Uterus (tissue), 4 donors: ENCODE results near the gene ELOVL7. TPM values are rescaled to one million over a fixed set of nuclear protein-coding genes. Genes with fewer than 3 reads are reported as not detected.

ENCODE experiments used
- DNase-seq, 2 donors: peaks; one replicate each; pipeline ENCODE4 v3.0.0-alpha.2; 2019 to 2020
- H3K27ac ChIP-seq, 2 donors: fragments of 200-600 bp; sonication (generic); 1 replicate in 1 of 2; 2 replicates in 1 of 2; pipeline ENCODE4 v1.5.1; 2016 to 2018
- H3K27me3 ChIP-seq, 2 donors: fragments of 200-600 bp; sonication (generic); one replicate each; pipeline ENCODE4 v1.5.1; 2018 to 2019; ENCODE audit warnings: control low read depth in 1 of 2
- H3K36me3 ChIP-seq, 2 donors: fragments of 200-600 bp; sonication (generic); one replicate each; pipeline ENCODE4 v1.5.1; 2019; ENCODE audit warnings: control low read depth in 1 of 2
- H3K4me1 ChIP-seq, 2 donors: fragments of 200-600 bp; sonication (generic); one replicate each; pipeline ENCODE4 v1.5.1; 2018 to 2019; ENCODE audit warnings: control low read depth in 1 of 2
- H3K4me3 ChIP-seq, 2 donors: fragments of 200-600 bp; sonication (generic); 1 replicate in 1 of 2; 2 replicates in 1 of 2; pipeline ENCODE4 v1.5.1; 2018 to 2019; ENCODE audit warnings: mild to moderate bottlenecking in 1 of 2
- H3K9me3 ChIP-seq, 2 donors: fragments of 200-600 bp; sonication (generic); one replicate each; pipeline ENCODE4 v1.5.1; 2019; ENCODE audit warnings: control low read depth in 1 of 2
- POLR2A ChIP-seq, 2 donors: fragments of 450-650 bp; IDR thresholded peaks; one replicate each; pipeline ENCODE4 v1.6.1; 2016; ENCODE audit warnings: antibody characterized with exemption in 2 of 2, mild to moderate bottlenecking in 1 of 2, moderate library complexity in 1 of 2
- intact Hi-C: fragments of 100-400 bp; cut with DNase I; formaldehyde crosslinking; loops from one replicate; pipeline ENCODE4 v1.15.1; 2023; ENCODE audit warnings: low total_unique reads
- total RNA-seq, 4 donors: library from RNA; depleted of rRNA in 3 of 4; stranded (reverse); fragments of >200 nt in 3 of 4; gene quantifications; one replicate each; pipeline versions ENCODE4 v1.1.0 to v1.2.4, GENCODE V29; 2014 to 2023
- TF ChIP-seq, protein P1 (sequence below), 4 experiments: fragments of 200-600 bp in 2 of 4; fragments of 450-650 bp in 2 of 4; sonication (generic) in 2 of 4; IDR thresholded peaks; one replicate each; pipeline ENCODE4 v1.5.1; 2016 to 2019; ENCODE audit warnings: antibody characterized with exemption in 4 of 4, mild to moderate bottlenecking in 2 of 4, moderate library complexity in 1 of 4
- donor health status: DM: yes; HTN: yes; CAD: no.

Gene ELOVL7
- total RNA-seq, 4 donors from 2014 or later = 1.3 to 8.2 (median 2.9) TPM

DNA sequence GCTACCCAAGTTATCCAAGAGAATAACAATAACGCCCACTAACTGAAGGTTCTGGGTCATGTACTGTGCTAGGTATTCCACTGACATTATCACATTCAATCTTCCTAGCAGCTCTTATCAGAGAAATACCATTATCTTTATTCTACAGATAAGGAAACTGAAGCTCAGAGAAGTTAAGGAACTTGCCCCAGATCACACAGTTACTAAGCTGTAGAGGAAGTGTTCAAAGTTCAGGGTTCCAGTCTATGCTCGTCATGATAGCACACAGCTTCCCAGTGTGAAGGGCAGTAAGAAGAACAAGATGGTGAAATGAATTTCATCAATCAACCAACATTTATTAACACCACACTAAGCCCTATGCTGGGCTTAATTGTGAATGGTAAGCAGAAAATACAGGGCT is 29.6 kb downstream of the ELOVL7 start:
- Histone ChIP-seq H3K36me3 (no peaks in the 10 kb centered on the region), H3K27me3 (no peaks in the 10 kb centered on the region), H3K4me1 (no peaks in the 10 kb centered on the region), H3K9me3 (no peaks in the 10 kb centered on the region), H3K27ac (no peak overlapping the region), H3K4me3 (no peak overlapping the region)
- TF ChIP-seq POLR2A (IDR thresholded peaks at IDR 0.05) = no peak
- intact Hi-C loops = no loop called here
- DNase-seq = no peak

DNA sequence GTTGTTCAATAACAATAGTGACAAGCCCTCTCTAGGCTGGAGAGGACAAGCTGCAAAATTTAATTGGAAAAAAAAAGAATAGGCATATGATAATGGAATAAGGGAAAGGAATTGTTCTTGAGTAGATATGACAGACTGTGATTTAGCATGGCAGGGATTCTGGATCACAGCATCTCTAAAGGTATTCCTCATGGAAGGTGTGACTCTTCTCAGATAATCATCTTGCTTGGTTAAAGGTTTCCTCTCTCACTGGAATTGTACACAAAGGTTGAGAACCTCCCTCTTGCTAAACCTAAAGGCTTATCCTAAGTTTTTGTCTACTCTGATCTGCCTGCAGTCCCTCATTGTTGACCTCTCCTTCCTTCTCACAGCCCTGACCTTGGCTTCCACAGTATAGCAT is 31.6 kb downstream of the ELOVL7 start:
- Histone ChIP-seq H3K4me1 (no peaks in the 10 kb centered on the region), H3K4me3 (no peak overlapping the region), H3K27ac (no peak overlapping the region), H3K36me3 (no peaks in the 10 kb centered on the region), H3K27me3 (no peaks in the 10 kb centered on the region), H3K9me3 (no peaks in the 10 kb centered on the region)
- intact Hi-C loops = no loop called here
- TF ChIP-seq, protein P1, sequence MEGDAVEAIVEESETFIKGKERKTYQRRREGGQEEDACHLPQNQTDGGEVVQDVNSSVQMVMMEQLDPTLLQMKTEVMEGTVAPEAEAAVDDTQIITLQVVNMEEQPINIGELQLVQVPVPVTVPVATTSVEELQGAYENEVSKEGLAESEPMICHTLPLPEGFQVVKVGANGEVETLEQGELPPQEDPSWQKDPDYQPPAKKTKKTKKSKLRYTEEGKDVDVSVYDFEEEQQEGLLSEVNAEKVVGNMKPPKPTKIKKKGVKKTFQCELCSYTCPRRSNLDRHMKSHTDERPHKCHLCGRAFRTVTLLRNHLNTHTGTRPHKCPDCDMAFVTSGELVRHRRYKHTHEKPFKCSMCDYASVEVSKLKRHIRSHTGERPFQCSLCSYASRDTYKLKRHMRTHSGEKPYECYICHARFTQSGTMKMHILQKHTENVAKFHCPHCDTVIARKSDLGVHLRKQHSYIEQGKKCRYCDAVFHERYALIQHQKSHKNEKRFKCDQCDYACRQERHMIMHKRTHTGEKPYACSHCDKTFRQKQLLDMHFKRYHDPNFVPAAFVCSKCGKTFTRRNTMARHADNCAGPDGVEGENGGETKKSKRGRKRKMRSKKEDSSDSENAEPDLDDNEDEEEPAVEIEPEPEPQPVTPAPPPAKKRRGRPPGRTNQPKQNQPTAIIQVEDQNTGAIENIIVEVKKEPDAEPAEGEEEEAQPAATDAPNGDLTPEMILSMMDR (IDR thresholded peaks at IDR 0.05) = no peak
- no peak for TF ChIP-seq POLR2A (IDR thresholded peaks at IDR 0.05)
- DNase-seq = no peak

DNA sequence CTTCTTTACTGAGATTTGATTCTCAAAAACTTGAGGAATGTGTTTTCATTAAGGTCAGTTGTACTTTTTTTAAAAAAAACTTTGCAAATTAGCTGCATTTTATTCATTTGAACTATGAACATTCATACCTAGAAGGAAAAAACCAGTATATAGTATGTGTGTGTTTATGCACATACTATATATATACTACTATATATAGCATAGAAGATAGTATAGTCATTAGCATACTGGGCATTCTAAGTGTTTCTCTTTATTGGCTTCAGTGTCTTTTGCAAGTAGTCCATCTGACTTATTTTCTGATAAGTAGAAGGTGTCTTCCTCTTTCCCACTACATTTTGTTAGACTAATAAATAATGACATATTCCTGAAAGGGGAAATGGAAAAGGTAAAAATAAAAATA is 33.0 kb downstream of the ELOVL7 start:
- Histone ChIP-seq H3K4me3 (no peak overlapping the region), H3K9me3 (no peaks in the 10 kb centered on the region), H3K4me1 (no peaks in the 10 kb centered on the region), H3K36me3 (no peaks in the 10 kb centered on the region), H3K27ac (no peak overlapping the region), H3K27me3 (no peaks in the 10 kb centered on the region)
- intact Hi-C loops = no loop called here
- no peak for TF ChIP-seq POLR2A (IDR thresholded peaks at IDR 0.05)
- TF ChIP-seq, protein P1 (IDR thresholded peaks at IDR 0.05) = no peak
- no peak for DNase-seq

DNA sequence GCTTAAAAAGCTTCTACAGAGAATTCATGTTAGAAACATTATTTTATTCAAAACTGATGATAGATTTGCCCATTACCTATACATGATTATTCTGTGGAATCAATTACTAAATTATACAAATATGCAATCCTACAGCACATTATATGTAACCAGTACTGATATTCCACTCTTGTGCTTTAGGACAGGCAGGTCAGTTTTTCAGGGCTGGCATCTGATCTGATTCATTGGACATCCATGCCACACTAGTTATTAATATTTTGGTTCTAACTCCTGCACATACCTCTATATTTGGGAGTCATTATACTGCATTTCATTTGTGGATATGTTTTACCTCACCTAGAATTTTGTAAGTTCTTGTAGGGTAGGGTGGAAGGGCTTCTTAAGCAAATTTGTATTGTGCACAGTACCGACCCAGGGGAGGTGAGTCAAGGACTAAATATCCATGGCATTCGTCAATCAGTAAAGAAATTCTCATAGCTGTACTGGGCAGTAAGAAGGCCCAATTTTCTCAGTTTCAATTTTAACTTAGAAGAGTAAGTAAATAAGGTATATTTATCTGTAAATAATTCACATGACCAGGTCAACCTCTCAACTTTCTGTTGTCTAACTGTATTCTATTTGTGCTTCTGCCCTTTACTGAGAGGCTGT is 33.5 kb downstream of the ELOVL7 start:
- TF ChIP-seq POLR2A (IDR thresholded peaks at IDR 0.05) = no peak
- TF ChIP-seq, protein P1 (IDR thresholded peaks at IDR 0.05) = no peak
- intact Hi-C loops = no loop called here
- H3K27ac ChIP-seq = no peak overlapping the region
- H3K4me3 ChIP-seq = no peak overlapping the region
- DNase-seq = no peak
- H3K36me3 ChIP-seq = no peaks in the 10 kb centered on the region
- H3K4me1 ChIP-seq = no peaks in the 10 kb centered on the region
- H3K27me3 ChIP-seq = no peaks in the 10 kb centered on the region
- H3K9me3 ChIP-seq = no peaks in the 10 kb centered on the region

DNA sequence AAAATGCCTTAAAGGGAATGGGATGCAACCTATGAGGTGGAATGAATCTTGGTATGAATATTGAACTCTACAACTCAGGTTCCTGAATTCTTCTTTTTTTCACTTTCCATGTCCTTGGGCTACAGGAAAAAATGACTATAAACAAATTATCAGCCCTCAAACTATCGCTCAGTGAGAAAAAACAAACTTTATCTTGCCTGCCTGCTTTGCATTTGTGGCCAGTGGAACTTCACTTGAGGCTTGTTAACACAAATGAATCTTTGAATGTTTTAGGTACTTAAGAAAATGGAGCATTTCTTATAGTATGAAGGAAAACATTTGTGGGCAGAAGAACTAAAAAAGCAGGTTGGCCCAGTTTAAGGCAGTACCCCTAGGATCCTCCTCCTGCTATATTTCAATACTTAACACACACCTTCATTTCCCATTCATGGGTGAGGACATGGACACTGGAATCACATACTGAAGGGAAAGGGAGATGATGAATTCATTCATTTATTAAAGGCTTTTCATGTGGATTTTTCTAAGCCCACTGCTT is 34.1 kb downstream of the ELOVL7 start:
- no peak for DNase-seq
- H3K27me3 ChIP-seq = no peaks in the 10 kb centered on the region
- no peak overlapping the region for H3K4me3 ChIP-seq
- H3K9me3 ChIP-seq = no peaks in the 10 kb centered on the region
- no peaks in the 10 kb centered on the region for H3K4me1 ChIP-seq
- no peak overlapping the region for H3K27ac ChIP-seq
- no peak for TF ChIP-seq POLR2A (IDR thresholded peaks at IDR 0.05)
- TF ChIP-seq, protein P1 (IDR thresholded peaks at IDR 0.05) = no peak
- intact Hi-C loops = no loop called here
- H3K36me3 ChIP-seq = no peaks in the 10 kb centered on the region
